ENCODE measurements around the gene PRKG2.

- TF ChIP-seq CTCF (conservative IDR thresholded peaks at IDR 0.05; ENCODE audit: low read depth, low read length) (no peak), EZH2 (IDR thresholded peaks at IDR 0.05; ENCODE audit: borderline replicate concordance, low read depth, low read length, poor library complexity, severe bottlenecking) (no peak)
These were observed 95.0 kb downstream of the PRKG2 start for GRCh38 chr4:81120055-81120454.

All from A673 (cell line).